HT-29 (cell line): ENCODE data around the gene TXNDC17. TPM values are rescaled to one million over a fixed set of nuclear protein-coding genes. Genes with fewer than 3 reads are reported as not detected.
"Not testable (repeated sequence)": the region's sequence is repeated elsewhere in the genome, so short reads cannot be mapped to it uniquely, and the experiment has no call there.

Source experiments
- DNase-seq: peaks from one replicate; pipeline ENCODE4 v3.0.0-alpha.2; 2015; ENCODE audit warnings: low spot score
- total RNA-seq: library from RNA; depleted of rRNA; stranded (reverse); fragments of >200 nt; shearing (Covaris generic); gene quantifications from 2 replicates; pipeline ENCODE4 v1.2.3, GENCODE V29; 2014; rRNA removed

TXNDC17 gene
- total RNA-seq, result 79.0 and 86.0 TPM in 2 replicates

DNA sequence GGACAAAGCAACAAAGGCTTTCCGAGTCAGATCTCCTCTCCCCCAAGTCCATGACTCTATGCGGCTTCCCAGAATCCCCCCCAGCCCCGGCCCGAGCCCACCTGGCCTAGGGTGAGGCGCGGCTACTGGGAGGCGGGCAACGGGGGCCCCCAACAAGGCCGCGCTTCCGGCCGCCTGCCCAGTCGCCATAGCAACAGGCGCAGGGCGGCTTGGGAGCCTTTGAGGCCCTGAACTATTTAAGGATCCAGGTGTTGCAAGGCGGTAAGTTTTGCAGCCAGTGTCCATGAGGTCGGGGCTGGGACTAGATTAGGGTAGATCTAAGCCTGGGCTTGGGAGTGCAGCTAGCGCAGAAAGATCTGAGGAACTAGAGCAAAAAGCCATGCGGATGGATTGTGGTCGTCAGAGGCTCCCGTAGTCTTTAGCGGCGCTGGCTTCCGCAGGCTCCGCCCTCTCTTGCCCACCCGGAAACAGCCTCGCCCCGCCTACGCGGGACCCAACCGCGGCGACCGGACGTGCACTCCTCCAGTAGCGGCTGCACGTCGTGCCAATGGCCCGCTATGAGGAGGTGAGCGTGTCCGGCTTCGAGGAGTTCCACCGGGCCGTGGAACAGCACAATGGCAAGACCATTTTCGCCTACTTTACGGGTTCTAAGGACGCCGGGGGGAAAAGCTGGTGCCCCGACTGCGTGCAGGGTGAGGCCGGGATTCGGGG is at the start of gene TXNDC17, which contains the start of gene KIAA0753:
Gene TXNDC17 (plus strand): TSS at position 525 of the 711 bp plus-strand sequence. CDS start 23 bp downstream, at position 548.
Gene KIAA0753 (minus strand): TSS at position 176 of the 711 bp plus-strand sequence. CDS start 5,608 bp downstream, outside the sequence.
- DNase-seq, result peak; percentile 79

DNA sequence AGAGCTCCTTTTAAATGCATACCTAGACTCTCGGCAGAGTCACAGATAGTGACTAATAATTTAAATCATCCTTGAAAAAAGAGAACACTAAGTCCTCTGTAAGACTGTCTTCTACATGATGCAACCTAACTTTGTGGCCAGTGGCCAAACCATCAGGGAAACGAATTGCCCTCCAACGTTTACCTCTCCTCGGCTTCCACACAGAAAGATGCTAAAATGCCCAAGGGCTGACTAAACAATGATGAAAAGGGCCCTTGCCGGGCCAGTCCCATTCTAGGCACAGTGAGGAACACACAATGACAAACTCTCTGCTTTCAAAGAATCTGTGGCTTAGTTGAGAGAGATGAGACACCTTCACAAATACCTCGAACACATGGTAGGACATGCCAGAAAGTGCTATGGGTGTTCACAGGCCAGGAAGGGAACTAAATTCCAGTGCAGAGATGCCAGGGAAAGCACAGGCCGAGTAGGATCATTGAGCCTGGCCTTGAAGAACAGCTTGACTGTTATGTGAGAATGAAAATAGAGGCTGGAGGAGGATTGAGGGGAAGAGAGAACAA is 49.2 kb upstream of the TXNDC17 start:
- no peak for DNase-seq

DNA sequence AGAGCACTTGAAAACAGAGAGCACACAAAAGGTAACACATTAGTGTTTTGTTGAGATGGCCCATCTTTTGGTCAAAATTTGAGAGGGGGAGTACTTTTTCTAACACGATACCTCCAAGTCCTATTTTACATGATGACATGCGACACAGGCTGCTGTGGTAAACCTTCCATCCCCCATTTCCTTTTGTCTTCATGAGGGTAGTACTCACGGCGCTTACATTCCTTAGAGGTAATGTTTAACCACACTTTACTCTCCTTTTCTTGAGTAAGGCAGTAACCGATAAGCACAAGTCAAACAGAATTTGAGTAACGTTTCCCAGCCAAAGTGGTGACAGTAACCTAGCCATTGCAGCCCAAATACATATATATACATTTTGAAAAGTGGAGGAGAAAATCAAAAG is 48.7 kb upstream of the TXNDC17 start:
- DNase-seq, result peak; percentile 47

DNA sequence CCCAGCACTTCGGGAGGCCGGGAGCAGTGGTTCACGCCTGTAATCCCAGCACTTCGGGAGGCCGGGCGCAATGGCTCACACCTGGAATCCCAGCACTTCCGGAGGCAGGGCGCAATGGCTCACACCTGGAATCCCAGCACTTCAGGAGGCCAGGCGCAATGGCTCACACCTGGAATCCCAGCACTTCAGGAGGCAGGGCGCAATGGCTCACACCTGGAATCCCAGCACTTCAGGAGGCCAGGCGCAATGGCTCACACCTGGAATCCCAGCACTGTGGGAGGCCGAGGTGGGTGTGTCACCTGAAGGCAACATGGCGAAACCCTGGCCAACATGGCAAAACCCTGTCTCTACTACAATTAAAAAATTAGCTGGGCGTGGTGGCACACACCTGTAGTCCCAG is 47.5 kb upstream of the TXNDC17 start:
- DNase-seq, result not testable (repeated sequence)

DNA sequence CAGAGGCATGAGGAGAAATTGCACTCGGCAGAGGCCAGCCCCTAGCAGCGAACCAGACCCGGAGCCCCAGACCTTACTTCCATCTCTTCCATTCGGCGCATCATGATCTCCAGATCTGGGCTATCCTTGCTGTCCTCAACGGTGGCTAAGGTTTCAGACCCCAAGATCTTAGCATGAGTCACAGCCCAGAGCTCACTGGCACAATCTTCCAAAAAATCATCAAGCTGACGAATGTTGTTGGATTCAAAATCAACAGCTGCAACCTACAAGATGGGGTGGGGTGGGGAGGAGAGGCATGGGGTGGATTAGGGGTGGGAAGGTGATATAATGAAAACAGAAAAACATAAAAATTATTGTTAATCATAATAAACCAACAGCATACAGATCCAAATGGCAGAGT is 44.8 kb upstream of the TXNDC17 start:
- DNase-seq, result no peak

DNA sequence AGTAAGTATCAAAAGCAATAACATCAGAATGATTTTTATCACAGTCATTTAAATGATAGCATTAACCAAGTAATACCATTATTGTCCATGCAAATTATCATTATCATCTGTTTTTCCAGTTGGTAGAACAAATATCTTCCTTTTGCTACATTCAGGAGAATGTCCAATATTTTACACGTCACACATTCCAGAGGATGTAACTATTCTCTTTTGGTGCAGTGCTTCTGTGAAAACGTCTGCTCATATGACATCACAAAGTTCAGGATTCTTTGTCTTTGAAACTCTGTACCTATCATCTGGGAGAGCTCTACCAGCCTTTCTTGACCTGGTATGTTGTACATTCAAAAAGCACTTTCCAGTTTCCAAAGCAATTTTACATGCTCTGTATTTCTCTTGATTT is 44.3 kb upstream of the TXNDC17 start:
- no peak for DNase-seq

DNA sequence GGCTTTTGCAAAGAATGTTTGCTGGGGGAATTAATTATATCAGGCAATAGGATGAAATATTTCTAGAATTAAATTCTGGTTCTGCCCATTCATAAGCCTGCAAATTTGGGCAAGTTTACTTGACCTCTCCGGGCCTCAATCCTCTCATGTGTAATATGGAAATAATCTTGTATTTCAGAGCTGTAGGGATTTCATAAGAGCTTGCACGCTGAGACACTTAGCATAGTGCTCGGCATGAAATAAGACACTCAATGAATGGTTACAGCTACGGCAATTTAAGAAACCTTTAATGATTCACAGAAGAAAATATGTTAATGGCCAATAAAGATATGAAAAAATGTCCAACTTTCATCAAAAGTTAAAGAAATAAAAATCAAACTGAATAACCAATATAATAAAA is 43.9 kb upstream of the TXNDC17 start:
- no peak for DNase-seq

DNA sequence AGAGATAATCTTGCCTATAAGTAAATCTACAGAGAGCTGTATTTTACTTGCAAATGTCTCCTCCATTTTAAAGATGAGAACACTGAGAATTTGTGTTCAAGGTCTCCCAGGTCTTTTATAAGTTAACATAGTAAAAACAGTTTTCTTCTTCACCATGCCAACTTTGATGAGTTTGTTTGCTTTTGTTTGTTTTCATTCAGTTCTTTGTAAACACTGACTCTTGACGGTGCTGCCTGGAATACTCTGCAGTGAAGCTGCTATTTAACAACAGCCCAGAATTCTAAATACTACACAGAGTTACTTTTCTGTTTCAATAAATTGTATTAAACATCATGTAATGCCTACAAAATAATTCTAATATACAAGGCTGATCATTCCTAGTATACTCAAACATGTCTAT is 43.1 kb upstream of the TXNDC17 start:
- no peak for DNase-seq

DNA sequence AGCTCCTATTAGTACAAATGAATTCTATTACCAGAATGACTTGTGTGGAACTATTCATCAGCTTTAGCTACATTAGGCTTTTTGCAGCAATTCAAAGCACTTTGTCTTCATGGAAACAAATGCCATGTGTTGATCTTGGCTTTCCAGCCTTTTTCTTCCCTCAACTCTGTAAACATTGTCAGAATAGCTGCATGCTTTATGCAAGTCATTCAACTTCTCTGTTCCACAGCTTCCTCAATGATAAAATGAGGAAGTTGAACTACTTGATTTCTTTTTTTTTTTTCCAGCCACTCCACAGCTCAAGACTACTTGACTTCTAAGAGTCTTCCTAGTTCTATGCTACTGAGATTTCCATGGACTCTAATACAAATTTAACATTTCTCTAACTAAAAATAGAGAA is 41.5 kb upstream of the TXNDC17 start:
- no peak for DNase-seq

DNA sequence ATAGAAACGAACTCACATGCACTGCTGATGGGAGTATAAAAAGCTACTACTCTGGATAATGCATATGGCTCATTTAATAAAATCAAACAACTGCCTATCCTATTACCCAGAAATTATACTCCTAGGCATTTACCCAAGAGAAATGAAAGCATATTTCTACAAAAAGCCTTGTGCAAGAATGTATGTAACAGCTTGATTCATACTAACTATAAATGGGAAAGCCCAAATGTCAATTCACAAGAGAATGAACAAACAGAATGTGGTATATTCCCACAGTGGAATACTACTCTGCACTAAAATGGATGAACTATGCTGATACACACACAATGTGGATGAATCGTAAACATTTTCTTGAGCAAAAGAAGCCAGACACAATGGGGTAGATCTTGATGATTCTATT is 38.7 kb upstream of the TXNDC17 start:
- DNase-seq, result no peak

DNA sequence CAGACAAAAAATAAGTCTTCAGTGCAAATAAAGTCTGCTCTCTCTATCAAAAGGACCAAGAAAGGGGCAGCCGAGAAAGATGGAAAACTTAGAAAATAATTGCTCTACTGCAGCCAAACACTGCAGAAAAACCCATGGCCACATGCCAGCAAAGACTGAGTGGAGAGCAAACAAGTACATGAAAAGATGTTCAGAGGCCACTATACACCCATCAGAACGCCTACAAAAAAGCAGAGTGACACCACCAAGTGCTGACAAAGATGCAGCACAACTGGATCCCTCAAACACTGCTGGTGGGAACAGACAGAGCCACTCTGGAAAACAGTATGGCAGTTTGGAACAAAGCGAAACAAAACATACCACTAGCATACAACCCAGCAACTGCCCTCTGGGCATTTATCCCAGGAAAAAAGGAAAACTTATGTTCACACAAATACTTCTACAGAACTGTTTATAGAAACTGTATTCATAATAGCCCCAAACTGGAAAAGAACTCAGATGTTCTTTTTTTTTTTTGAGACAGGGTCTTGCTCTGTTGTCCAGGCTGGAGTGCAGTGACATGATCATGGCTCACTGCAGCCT is 37.0 kb upstream of the TXNDC17 start:
- DNase-seq, result no peak

DNA sequence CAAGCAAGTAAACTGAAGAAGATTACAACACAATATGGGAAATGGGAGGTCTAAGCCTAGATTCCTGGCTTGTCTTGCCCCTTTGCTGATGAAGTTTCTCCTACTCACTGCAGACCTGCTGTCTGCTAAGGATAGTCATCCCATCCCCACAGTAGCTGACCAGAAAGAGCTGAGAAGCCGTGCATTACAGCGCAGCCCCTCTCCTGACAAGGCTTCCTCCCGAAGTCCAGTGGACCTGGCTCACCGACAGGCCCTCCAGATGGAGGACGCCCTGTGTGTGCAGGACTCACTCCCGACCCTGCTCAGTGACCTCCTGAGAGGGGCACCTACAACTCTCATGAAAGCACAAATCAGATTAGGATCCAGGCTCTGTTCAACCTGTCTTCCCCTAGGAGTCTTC is 35.7 kb upstream of the TXNDC17 start:
- DNase-seq, result no peak

DNA sequence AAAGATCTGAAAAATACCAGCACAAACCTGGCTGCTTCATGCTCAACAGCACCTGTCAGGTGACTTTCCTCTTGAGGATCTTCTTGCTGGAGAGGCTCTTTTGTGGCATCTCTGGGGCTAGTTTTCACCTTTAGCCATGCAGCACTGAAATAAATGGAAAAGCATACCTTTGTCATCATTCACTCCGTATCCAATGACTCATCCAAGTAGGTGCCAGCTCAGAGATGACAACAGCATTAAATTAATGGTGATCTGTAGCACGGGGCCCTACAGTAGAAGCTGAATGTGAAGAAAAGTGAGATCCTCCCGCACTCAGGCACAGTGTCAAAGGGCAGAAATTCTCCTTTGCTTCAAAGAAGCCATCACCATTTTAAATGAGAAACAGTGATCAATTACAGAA is 32.5 kb upstream of the TXNDC17 start:
- no peak for DNase-seq

DNA sequence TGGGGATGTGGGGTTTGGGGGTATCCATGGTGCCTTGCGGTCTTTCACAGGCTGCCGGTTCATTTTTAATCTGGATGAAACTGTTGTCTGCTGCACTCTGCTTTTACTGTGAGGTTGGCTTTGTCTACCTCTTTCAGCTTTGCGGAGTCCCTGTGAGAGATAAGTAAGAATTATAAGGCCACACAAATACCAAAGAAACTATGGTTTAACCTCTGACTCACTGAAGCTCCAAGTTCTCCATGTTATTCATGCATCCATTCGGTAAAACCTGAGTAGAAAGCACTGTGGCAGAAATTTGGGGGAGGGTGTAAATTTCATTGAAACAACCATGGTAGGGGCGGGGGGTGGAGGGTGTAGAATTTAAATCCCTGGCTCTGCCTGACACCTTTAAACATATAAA is 30.8 kb upstream of the TXNDC17 start:
- no peak for DNase-seq

DNA sequence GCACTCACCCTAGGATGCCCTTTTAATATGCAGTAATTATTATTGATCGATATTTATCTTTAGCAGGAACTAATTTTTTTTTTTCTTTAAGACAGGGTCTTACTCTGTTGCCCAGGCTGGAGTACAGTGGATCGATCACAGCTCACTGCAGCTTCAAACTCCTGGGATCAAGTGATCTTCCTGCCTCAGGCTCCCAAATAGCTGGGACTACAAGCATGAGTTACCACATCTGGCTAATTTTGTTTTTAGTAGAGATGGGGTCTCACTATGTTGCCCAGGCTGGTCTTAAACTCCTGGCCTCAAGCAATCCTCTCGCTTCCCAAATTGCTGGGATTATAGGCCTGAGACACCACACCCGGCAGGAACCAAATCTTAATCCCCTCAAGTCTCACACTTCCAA is 29.6 kb upstream of the TXNDC17 start:
- no peak for DNase-seq

DNA sequence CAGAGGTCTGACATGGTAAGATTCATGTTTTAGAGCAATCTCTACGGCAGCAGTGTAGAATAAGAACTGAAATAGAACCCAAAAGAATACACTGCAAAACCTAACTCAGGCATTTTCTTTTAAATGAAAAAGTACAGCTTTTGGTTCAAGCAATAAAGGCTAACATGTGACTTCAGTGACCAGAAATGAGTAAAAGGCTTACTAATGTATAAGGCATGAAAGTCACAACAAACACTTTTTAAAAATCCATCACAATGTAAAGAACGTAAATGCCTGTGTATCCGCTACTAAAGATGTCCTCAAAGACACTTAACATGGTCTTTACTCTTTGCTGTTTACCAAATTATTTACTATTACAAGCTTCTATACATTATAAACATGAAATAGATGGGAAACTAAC is 16.9 kb upstream of the TXNDC17 start:
- DNase-seq, result no peak

DNA sequence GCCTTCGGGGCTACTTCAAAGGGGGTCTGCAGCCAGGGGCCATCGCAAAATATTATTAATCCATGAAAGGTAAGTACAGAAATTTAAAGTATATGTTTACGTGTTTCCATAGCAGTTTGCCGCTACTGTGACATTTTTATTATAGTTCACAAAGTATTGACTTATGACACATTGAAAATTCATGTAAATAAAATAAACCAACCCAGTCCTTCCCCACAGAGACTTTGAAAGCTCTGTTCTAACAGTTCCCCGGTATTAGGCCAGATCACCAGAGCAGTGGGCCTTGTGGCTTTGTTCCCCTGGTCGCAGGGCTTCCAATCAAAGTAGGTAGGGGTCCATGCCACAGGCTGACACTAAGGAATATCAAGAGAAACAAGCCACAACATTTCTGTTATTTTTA is 14.2 kb upstream of the TXNDC17 start:
- DNase-seq, result no peak

DNA sequence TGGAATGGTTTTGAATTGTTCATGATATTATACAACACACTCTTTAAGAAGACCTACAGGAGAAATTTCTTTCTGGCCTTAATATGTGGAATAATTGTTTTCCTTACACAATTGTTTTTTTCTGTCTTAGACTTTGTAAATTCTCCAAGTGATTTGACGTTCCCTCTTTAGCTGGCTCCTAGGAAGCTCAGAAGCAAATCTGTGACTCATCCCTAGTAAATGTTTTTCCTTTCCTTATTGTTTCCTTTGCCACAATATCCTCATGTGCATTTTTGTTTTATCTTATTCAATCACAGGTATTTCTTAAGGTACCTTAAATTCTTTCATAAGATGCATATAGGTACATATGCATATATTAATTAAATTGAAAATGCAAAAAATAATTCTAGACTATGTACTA is 13.8 kb upstream of the TXNDC17 start:
- DNase-seq, result no peak

DNA sequence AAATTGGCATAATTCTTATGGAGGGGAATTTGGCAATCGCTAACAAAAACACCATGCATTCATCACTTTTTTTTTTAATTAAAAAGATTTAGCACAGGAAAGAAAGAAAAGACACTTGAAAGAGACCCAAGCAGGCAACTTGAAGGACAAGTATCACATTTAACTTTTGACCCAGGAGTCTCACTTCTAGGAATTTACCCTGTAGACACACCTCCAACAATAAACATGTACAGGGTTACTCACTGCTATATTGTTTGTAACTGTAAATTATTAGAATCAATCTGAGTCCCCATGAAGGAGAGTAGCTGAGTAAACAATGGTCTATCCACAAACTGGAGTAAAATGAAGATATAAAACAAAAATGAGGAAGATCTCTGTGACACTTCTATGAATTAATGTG is 10.5 kb upstream of the TXNDC17 start:
- no peak for DNase-seq

DNA sequence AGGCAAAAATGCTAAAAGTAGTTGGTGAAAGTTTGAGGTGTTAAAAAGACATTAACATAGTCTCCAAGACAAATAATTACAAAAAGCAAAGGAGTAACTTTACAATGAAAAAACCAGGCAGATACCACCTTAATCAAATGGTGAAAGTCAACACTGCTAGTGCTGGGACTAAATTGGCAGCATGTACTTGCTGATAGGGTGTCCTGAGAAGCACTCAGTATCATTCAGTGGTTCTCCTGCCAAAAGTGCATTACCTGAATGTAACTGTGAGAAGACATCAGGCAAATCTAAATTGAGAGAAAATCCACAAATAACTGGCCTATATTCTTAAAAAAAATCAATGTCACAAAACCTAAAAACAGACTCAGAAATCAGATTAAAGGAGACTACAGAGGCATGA is 8.3 kb upstream of the TXNDC17 start:
- DNase-seq, result no peak

DNA sequence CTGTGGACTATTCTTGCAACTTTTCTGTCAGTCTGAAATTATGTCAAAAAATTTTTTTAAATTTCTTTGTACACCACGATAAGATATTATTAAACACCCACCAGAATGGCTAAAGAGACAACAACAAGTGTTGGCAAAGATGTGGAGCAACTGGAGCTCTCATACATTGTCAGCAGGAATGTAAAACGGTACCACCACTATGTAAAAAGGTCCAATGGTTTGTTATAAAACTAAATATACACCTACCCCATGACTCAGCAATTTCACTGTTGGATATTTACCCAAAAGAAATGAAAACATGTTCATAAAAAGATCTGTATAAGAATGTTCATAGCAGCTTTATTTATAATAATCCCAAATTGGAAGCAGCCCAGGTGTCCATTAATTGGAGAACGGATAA is 7.6 kb upstream of the TXNDC17 start:
- no peak for DNase-seq

DNA sequence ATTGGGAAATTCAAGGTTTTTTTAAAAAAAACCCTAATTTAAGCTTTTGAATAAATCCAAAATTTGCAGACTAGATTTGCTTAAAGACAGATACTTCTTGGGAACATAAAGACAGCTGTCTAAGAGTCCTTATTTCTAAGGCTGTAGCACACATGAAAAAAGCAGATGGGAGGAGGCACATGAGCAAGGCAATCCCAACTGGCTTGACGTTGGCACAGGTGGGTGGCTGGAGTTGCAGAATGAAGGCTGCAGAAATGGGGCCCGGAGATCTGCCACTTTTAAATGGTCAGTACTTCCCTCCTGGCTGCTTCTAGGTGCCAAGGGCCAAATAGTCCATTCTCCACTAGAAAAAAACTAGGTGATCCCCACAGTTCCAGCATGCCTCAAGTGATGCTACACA is 4.8 kb upstream of the TXNDC17 start:
- DNase-seq, result no peak
